RWPE2 (cell line): Measurements from ENCODE around the gene IRF2BP2.

Experiments used
- ATAC-seq: fragments of 200-7000 bp; cut with Tn5 transposase; 3 replicates; pipeline ENCODE4 v1.9.1; 2021; ENCODE audit warnings: low read depth
- DNase-seq: peaks from one replicate; pipeline ENCODE4 v3.0.0-alpha.2; 2020; ENCODE audit warnings: low spot score
- H3K27ac ChIP-seq: fragments of 450-650 bp; 2 replicates; pipeline ENCODE4 v1.5.1; 2017; ENCODE audit warnings: mild to moderate bottlenecking; ENCODE audit not compliant: poor library complexity, severe bottlenecking
- H3K27me3 ChIP-seq: fragments of 250-450 bp; sonication (Bioruptor Pico); 2 replicates; pipeline ENCODE4 v1.5.1; 2021; ENCODE audit warnings: mild to moderate bottlenecking, moderate library complexity; ENCODE audit not compliant: insufficient read depth, poor library complexity, severe bottlenecking
- H3K36me3 ChIP-seq: fragments of 250-450 bp; sonication (Bioruptor Pico); 2 replicates; pipeline ENCODE4 v1.5.1; 2020; ENCODE audit warnings: low read depth, mild to moderate bottlenecking, moderate library complexity
- H3K4me1 ChIP-seq: fragments of 250-450 bp; sonication (Bioruptor Pico); 2 replicates; pipeline ENCODE4 v1.5.1; 2021; ENCODE audit warnings: mild to moderate bottlenecking, moderate library complexity; ENCODE audit not compliant: insufficient read depth, poor library complexity, severe bottlenecking
- H3K4me3 ChIP-seq: fragments of 250-450 bp; sonication (Bioruptor Pico); 2 replicates; pipeline ENCODE4 v1.5.1; 2021; ENCODE audit warnings: mild to moderate bottlenecking, moderate library complexity; ENCODE audit not compliant: severe bottlenecking
- H3K9me3 ChIP-seq: fragments of 250-450 bp; sonication (Bioruptor Pico); 2 replicates; pipeline ENCODE4 v1.5.1; 2021; ENCODE audit warnings: mild to moderate bottlenecking, moderate library complexity; ENCODE audit not compliant: severe bottlenecking
- CTCF ChIP-seq: fragments of 450-650 bp; IDR thresholded peaks from one replicate; pipeline ENCODE4 v1.5.1; 2017; ENCODE audit warnings: mild to moderate bottlenecking, moderate library complexity; ENCODE audit not compliant: poor library complexity, severe bottlenecking

Gene IRF2BP2

GRCh38 chr1:234609691-234610042 is 311 bp downstream of the IRF2BP2 start:
- peaks cover 36% of the 10 kb centered on the region for H3K4me1 ChIP-seq
- peak overlapping the region; percentile 63 for H3K4me3 ChIP-seq
- no peak for TF ChIP-seq CTCF
- ATAC-seq (no peak), DNase-seq (no peak)
- H3K27ac ChIP-seq, result peak overlapping the region; percentile 98
- H3K36me3 ChIP-seq, result peaks cover 39% of the 10 kb centered on the region
- no peaks in the 10 kb centered on the region for H3K9me3 ChIP-seq
- no peaks in the 10 kb centered on the region for H3K27me3 ChIP-seq

GRCh38 chr1:234608911-234609690 is 877 bp downstream of the IRF2BP2 start:
- peak overlapping the region; percentile 98 for H3K27ac ChIP-seq
- no peak for TF ChIP-seq CTCF
- H3K36me3 ChIP-seq, result peaks cover 45% of the 10 kb centered on the region
- ATAC-seq (no peak), DNase-seq (no peak)
- peaks cover 31% of the 10 kb centered on the region for H3K4me1 ChIP-seq
- peak overlapping the region; percentile 63 for H3K4me3 ChIP-seq
- H3K9me3 ChIP-seq, result no peaks in the 10 kb centered on the region
- no peaks in the 10 kb centered on the region for H3K27me3 ChIP-seq

GRCh38 chr1:234608025-234608910 is 1.7 kb downstream of the IRF2BP2 start:
- Histone ChIP-seq H3K36me3 (peaks cover 53% of the 10 kb centered on the region), H3K27ac (peak overlapping the region; percentile 98), H3K4me3 (peak overlapping the region; percentile 63), H3K27me3 (no peaks in the 10 kb centered on the region), H3K9me3 (no peaks in the 10 kb centered on the region), H3K4me1 (peaks cover 28% of the 10 kb centered on the region)
- DNase-seq, result peak; percentile 78
- ATAC-seq, result peak; percentile 35
- no peak for TF ChIP-seq CTCF

GRCh38 chr1:234607109-234608024 is 2.6 kb downstream of the IRF2BP2 start:
- Histone ChIP-seq H3K9me3 (no peaks in the 10 kb centered on the region), H3K36me3 (peaks cover 59% of the 10 kb centered on the region), H3K4me1 (peaks cover 29% of the 10 kb centered on the region), H3K4me3 (peak overlapping the region; percentile 63), H3K27ac (peak overlapping the region; percentile 98), H3K27me3 (no peaks in the 10 kb centered on the region)
- TF ChIP-seq CTCF, result no peak
- ATAC-seq (no peak), DNase-seq (no peak)
